Measurements from ENCODE around the gene MUS81. TPM values are rescaled to one million over a fixed set of nuclear protein-coding genes. Genes with fewer than 3 reads are reported as not detected.

The MUS81 gene
- total and polyA plus RNA-seq, 2 donors (not counting 3 experiments of a cell fraction or from before 2014, with no cell fraction given): 57.9 to 76.9 TPM

- DNase-seq (ENCODE audit: low read depth, low spot score) (no peak), FAIRE-seq (no peak)
- ChIA-PET CTCF (interaction anchor here (0.8 to 3.7 kb wide), 8 partner anchors 8 to 137 kb away, joined by 3 to 18 read pairs (median 4); partner anchors contain the start of genes FIBP and MUS81), POLR2A (interaction anchor here (1.0 to 1.2 kb wide), 2 partner anchors 8 to 38 kb away, joined by 3 read pairs; no protein-coding TSS in a partner anchor)
- Histone ChIP-seq H3K4me1 (ENCODE audit: control insufficient read depth, extremely low read depth, insufficient read depth, low read length) (peaks cover 15% of the 10 kb centered on the region), H2AFZ (ENCODE audit: low read depth, low read length) (no peak overlapping the region), H3K27me3 (ENCODE audit: control insufficient read depth in 2 of 2, insufficient read depth in 2 of 2, low read length in 2 of 2) (no peaks in the 10 kb centered on the region), H3K9me1 (replicated peaks; ENCODE audit: control insufficient read depth, extremely low read depth, insufficient read depth, low read length) (no peaks in the 10 kb centered on the region), H3K9ac (replicated peaks; ENCODE audit: extremely low read depth, insufficient read depth, low read length) (no peak overlapping the region), H3K9me3 (replicated peaks; ENCODE audit: control insufficient read depth, insufficient read depth, low read length) (no peaks in the 10 kb centered on the region), H3K79me2 (ENCODE audit: control insufficient read depth, insufficient read depth, low read length) (peaks cover 39% of the 10 kb centered on the region), H3K36me3 (ENCODE audit: control insufficient read depth in 2 of 2, extremely low read depth in 1 of 2, insufficient read depth in 2 of 2, low read length in 2 of 2) (peaks cover 36 to 44% of the 10 kb centered on the region in 2 experiments), H3K27ac (ENCODE audit: insufficient read depth, low read depth, low read length) (no peak overlapping the region), H3K4me2 (ENCODE audit: insufficient read depth, low read length) (no peak overlapping the region), H3K4me3 (replicated peaks in 1 of 3; ENCODE audit: insufficient read depth in 1 of 3, low read depth in 1 of 3, low read length in 3 of 3) (no peak overlapping the region), H4K20me1 (replicated peaks; ENCODE audit: control insufficient read depth, extremely low read depth, insufficient read depth, low read length) (peaks cover 9% of the 10 kb centered on the region)
- dilution Hi-C loops (cut with MboI; ENCODE audit: extremely low pct_ligation_motif_present, low sequenced_read_pairs): no loop called here
- no peak for TF ChIP-seq CTCF (IDR thresholded peaks at IDR 0.05; ENCODE audit: extremely low read depth in 1 of 2, insufficient read depth in 1 of 2, low read depth in 1 of 2, low read length in 2 of 2)
- TF ChIP-seq POLR2AphosphoS5 (IDR thresholded peaks at IDR 0.05; ENCODE audit: insufficient read depth, low read depth, low read length): peak; percentile 45
- no peak for TF ChIP-seq MYC (IDR thresholded peaks at IDR 0.05; ENCODE audit: low read depth, low read length)
- TF ChIP-seq EZH2 (IDR thresholded peaks at IDR 0.05; ENCODE audit: borderline replicate concordance, low read depth, low read length, severe bottlenecking): no peak
- no peak for TF ChIP-seq MAX (IDR thresholded peaks at IDR 0.05; ENCODE audit: insufficient read depth, insufficient read length)
- peak; percentile 52 for TF ChIP-seq POLR2A (IDR thresholded peaks at IDR 0.05; ENCODE audit: low read depth, low read length)
- TF ChIP-seq GATA2 (IDR thresholded peaks at IDR 0.05; ENCODE audit: insufficient read depth, insufficient read length, low read depth, low read length): no peak
- no peak for TF ChIP-seq JUN (IDR thresholded peaks at IDR 0.05; ENCODE audit: borderline replicate concordance, insufficient read depth, insufficient read length, low read depth)
- TF ChIP-seq FOS (IDR thresholded peaks at IDR 0.05; ENCODE audit: borderline replicate concordance, insufficient read depth, low read length): no peak
- intact Hi-C loops (cut with micrococcal nuclease): no loop called here
- no TSS peak for BruUV-seq (replicated peaks)
Observed at GRCh38 chr11:65851811-65852507, 8.3 kb upstream of the MUS81 start.

Data from endothelial cell of umbilical vein (primary cell).